ENCODE data around the gene C22orf23. TPM values are rescaled to one million over a fixed set of nuclear protein-coding genes. Genes with fewer than 3 reads are reported as not detected.

Gene C22orf23
- total and polyA plus RNA-seq, 9 of the 15 experiments (the other 6 are each of a cell fraction or from before 2014, with no cell fraction given) = 0.25 to 1.0 (median 0.53) TPM

DNA sequence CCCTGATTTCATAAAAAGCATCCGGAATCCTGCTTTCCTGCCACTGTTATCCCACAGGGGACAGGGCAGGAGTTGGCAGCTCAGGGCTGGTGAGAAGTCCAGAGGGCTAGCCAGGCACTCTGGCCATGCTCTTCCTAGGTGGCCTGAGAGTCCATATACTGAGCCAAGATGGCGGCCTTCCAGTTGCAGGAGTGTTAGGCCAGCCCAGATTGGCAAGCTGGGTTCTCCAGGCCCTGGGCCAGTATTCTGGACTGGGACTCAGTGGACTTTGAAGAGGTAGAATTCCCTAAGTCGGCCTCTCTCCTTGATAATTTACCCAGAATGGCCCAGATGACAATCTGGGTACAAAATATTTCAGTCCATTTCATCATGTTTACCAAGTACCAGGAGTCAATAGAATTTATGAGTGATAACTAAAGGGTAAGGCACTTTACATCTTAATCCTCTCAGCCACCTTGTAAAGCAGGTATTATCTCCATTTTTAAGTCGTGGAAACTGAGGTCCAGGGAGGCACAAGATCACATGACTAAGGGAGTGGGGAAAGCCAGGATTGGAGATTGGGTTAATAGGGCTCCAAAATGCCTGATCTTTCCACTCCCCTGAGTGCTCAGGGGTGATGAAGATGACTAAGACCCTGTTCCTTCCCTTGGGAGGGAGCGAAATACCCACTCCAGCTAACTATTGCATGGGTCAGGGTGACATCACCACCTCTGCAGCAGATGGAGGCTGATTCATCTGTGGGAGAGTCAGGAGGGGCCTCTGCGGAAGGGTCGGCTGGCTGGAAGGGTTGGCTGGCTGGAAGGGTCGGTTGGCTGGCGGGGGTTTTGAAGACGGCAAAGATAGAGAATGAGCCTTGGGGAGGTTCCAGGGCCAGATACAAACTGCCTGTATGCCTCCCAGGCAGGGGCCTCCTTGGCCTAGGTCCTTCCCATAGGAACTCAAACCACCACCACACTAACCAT, 48.5 kb downstream of the C22orf23 start (continued):
- TF ChIP-seq PHF8 (IDR thresholded peaks at IDR 0.05; ENCODE audit: borderline replicate concordance, low read length) (no peak), ZNF408 (CRISPR knock-in tag; IDR thresholded peaks at IDR 0.05; ENCODE audit: low read depth) (no peak), CBFB (CRISPR knock-in tag; IDR thresholded peaks at IDR 0.05) (no peak), PCBP1 (IDR thresholded peaks at IDR 0.05; ENCODE audit: low read depth, low read length, poor library complexity, severe bottlenecking) (no peak), PTTG1 (tag; IDR thresholded peaks at IDR 0.05; ENCODE audit: low read depth) (no peak; the same call in 1 of the 2 replicates), ZC3H4 (CRISPR knock-in tag; IDR thresholded peaks at IDR 0.05; ENCODE audit: borderline replicate concordance) (no peak), MECOM (CRISPR knock-in tag; IDR thresholded peaks at IDR 0.05) (no peak), TCF3 (CRISPR knock-in tag; IDR thresholded peaks at IDR 0.05) (peak; percentile 36; the same call in 1 of the 2 replicates), ZNF589 (CRISPR knock-in tag; IDR thresholded peaks at IDR 0.05; ENCODE audit: low read depth) (peak; percentile 91), MTF1 (CRISPR knock-in tag; IDR thresholded peaks at IDR 0.05; ENCODE audit: borderline replicate concordance) (no peak), ZNF174 (CRISPR knock-in tag; IDR thresholded peaks at IDR 0.05) (no peak), KDM4B (IDR thresholded peaks at IDR 0.05; ENCODE audit: borderline replicate concordance in 2 of 2, low read depth in 1 of 2) (no peak), SPI1 (IDR thresholded peaks at IDR 0.05; ENCODE audit: borderline replicate concordance, low read depth, low read length) (no peak), CCNT2 (IDR thresholded peaks at IDR 0.05; ENCODE audit: borderline replicate concordance, extremely low read depth, insufficient read length, low read depth, low read length) (no peak), GABPB2 (CRISPR knock-in tag; conservative IDR thresholded peaks at IDR 0.05) (no peak), SMARCC2 (IDR thresholded peaks at IDR 0.05; ENCODE audit: low read depth) (0 out of 2 replicates have a peak, but pooled peaks have one; percentile 40), MTA1 (IDR thresholded peaks at IDR 0.05; ENCODE audit: borderline replicate concordance) (0 out of 2 replicates have a peak, but pooled peaks have one; percentile 31), DACH1 (IDR thresholded peaks at IDR 0.05; ENCODE audit: partially characterized antibody) (no peak)
- TF ChIP-seq, protein P1, sequence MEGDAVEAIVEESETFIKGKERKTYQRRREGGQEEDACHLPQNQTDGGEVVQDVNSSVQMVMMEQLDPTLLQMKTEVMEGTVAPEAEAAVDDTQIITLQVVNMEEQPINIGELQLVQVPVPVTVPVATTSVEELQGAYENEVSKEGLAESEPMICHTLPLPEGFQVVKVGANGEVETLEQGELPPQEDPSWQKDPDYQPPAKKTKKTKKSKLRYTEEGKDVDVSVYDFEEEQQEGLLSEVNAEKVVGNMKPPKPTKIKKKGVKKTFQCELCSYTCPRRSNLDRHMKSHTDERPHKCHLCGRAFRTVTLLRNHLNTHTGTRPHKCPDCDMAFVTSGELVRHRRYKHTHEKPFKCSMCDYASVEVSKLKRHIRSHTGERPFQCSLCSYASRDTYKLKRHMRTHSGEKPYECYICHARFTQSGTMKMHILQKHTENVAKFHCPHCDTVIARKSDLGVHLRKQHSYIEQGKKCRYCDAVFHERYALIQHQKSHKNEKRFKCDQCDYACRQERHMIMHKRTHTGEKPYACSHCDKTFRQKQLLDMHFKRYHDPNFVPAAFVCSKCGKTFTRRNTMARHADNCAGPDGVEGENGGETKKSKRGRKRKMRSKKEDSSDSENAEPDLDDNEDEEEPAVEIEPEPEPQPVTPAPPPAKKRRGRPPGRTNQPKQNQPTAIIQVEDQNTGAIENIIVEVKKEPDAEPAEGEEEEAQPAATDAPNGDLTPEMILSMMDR (IDR thresholded peaks at IDR 0.05 in 2 of 3, conservative IDR thresholded peaks at IDR 0.05 in 1 of 3; ENCODE audit: insufficient read depth in 2 of 3, low read depth in 1 of 3, low read length in 3 of 3) = no peak
- TF ChIP-seq, protein P2, sequence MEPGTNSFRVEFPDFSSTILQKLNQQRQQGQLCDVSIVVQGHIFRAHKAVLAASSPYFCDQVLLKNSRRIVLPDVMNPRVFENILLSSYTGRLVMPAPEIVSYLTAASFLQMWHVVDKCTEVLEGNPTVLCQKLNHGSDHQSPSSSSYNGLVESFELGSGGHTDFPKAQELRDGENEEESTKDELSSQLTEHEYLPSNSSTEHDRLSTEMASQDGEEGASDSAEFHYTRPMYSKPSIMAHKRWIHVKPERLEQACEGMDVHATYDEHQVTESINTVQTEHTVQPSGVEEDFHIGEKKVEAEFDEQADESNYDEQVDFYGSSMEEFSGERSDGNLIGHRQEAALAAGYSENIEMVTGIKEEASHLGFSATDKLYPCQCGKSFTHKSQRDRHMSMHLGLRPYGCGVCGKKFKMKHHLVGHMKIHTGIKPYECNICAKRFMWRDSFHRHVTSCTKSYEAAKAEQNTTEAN (CRISPR knock-in tag; IDR thresholded peaks at IDR 0.05) = no peak
- TF ChIP-seq, protein P3, sequence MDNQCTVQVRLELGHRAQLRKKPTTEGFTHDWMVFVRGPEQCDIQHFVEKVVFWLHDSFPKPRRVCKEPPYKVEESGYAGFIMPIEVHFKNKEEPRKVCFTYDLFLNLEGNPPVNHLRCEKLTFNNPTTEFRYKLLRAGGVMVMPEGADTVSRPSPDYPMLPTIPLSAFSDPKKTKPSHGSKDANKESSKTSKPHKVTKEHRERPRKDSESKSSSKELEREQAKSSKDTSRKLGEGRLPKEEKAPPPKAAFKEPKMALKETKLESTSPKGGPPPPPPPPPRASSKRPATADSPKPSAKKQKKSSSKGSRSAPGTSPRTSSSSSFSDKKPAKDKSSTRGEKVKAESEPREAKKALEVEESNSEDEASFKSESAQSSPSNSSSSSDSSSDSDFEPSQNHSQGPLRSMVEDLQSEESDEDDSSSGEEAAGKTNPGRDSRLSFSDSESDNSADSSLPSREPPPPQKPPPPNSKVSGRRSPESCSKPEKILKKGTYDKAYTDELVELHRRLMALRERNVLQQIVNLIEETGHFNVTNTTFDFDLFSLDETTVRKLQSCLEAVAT (IDR thresholded peaks at IDR 0.05) = no peak

All from K562 (cell line).